GM12872 (cell line): Measurements from ENCODE around the gene TXNDC17.

Source experiments
- CTCF ChIP-seq: IDR thresholded peaks from 3 replicates; pipeline ENCODE4 v1.5.1; 2011; ENCODE audit warnings: low read depth, mild to moderate bottlenecking, low read length, moderate library complexity; ENCODE audit not compliant: insufficient read depth

TXNDC17 gene

GRCh38 chr17:6675201-6675825 is 34.5 kb downstream of the TXNDC17 start:
- TF ChIP-seq CTCF: no peak

GRCh38 chr17:6676802-6677157 is 35.9 kb downstream of the TXNDC17 start:
- no peak for TF ChIP-seq CTCF

GRCh38 chr17:6677158-6677831 is 36.4 kb downstream of the TXNDC17 start:
- no peak for TF ChIP-seq CTCF

- no peak for TF ChIP-seq CTCF
These were observed 37.1 kb downstream of the TXNDC17 start for GRCh38 chr17:6677946-6678345.

GRCh38 chr17:6679241-6679640 is 38.4 kb downstream of the TXNDC17 start:
- TF ChIP-seq CTCF: no peak

GRCh38 chr17:6681176-6681575 is 40.3 kb downstream of the TXNDC17 start:
- no peak for TF ChIP-seq CTCF

GRCh38 chr17:6681671-6682070 is 40.8 kb downstream of the TXNDC17 start:
- no peak for TF ChIP-seq CTCF

- no peak for TF ChIP-seq CTCF
These were observed 41.5 kb downstream of the TXNDC17 start for GRCh38 chr17:6682339-6682738.
